Hepatic stellate cell (primary cell): ENCODE results near the gene TBX4.

Experiments used
- DNase-seq: peaks from one replicate; pipeline ENCODE4 v3.0.0; 2011; ENCODE audit warnings: low spot score

Gene TBX4

DNA sequence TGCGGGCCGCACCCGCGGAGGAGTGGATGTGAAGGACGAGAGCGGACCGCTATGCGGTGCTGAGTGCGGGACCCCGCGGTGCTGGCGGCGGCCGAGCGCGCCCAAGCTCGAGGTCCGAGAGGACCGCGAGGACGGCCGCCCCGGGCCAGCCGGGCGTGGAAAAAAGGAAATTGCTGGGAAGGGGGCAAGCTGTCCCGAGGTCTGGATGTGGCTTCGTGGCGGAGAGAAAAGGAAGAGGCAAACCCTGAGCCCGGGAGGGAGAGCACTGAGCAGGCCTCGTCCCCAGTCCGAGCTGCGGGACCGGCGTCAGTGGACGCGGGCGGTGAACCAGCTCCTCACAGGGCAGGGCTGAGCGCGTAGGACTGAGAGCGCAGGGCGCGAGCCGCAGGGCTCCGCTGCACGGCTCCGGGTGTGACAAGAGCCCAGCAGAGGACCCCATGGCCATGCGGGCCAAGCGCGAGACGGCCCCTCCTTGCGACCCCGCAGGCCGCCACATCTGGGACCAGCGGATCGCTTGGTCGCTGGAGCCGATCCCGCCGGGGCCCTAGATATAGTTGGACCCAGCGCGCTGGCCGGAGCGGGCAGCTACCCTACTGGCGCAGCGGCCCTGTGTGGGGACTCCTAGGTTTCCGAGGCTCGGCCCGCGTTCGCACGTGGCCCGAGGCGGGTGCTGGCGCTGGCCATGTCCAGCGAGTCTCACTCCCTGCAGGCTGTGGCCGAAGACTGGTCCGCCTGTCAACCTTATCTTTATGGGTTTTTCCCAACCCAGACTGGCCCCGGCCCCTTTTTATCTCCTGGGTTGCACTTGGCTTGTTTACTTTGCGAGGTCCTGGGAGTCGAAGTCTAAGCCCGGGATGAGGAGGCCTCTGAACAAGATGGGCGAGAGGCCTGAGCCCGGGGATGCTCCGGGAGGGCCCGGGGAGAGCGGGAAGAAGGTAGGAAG is 2.4 kb downstream of the TBX4 start:
- no peak for DNase-seq

DNA sequence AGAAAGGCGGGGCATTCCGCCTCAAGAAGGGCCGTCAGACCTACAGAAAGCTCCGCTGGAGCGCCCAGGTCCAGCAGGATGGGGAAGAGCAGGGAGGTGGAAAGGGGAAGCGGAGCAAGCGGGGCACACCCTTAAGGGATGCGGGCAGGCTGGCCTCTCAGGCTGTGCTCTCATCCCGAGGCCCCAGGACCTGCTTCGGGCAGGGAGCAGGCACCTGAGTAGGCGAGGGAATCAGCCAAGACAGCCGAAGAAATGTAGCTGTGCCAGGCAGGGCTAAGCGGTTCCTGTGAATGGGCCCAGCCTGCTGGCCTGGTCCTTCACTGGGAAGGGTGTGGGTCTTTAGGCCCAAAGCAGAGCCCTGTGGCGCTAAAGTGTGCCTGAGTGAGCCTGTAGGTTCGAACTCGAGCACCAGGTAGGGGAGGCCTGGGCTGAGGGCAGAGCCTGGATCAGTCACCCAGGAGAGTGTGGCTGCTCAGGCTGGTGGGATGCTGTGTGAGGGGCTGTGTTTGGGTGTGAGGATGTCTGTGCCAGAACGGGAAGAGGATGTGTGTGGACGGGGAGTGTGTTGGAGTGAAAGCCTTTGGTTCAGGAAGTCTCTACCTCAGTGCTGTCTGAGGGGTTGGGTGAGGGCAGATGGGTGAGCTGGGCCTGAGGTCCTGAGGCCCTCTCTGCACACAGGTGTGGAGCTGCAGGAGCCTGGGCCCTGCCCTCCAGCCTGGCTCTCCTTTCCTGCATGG is 3.3 kb downstream of the TBX4 start:
- DNase-seq = no peak

DNA sequence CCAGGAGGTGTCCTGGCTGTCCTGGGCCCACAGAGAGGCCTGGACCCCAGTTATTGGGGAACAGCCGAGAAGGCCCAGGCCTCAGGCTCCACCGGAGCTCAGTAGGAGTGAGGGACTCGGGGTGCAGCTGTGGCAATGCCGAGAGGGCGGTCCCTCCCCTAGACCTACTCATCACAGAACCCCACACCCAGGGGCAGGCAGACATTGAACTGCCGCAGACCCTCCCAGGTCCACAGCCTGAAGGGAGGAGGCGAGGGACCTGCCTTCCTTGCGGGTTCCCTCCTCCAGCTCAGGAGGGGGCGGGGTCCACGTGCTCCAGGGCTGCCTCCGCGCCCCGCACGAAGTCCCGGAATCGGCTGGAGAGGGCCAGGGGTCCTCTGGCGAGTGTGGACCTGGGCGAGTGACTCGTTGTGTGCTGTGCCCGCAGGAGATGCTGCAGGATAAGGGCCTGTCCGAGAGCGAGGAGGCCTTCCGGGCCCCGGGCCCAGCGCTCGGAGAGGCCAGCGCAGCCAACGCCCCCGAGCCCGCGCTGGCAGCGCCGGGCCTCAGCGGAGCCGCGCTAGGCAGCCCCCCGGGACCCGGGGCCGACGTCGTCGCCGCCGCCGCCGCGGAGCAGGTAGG is 3.9 kb downstream of the TBX4 start:
- DNase-seq = no peak

DNA sequence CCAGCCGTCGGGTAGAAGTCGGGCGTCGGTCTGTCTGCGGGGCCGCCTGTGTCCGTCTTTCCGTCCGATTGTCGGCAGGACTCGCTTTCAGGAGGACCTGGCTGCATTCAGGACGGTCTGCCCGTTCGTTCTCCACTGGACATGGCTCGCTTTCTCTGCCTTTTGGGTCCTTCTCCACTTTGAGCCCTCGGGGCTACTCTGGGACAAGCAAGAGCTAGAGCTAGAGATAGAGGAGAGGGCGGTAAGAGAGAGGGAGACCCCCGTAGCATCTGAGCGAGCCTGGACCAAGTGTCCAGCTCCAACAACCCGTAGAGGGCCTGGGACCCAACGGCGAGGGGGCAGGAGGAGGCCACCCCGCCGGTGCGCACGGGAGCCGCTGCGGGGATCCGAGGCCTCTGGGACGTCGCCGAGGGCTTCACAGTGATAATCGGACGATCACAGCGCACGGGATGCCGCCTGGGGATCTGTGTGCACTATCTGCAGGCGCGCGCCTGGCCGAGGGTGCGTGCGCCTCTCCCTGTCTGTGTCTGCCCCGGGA is 4.5 kb downstream of the TBX4 start:
- no peak for DNase-seq

DNA sequence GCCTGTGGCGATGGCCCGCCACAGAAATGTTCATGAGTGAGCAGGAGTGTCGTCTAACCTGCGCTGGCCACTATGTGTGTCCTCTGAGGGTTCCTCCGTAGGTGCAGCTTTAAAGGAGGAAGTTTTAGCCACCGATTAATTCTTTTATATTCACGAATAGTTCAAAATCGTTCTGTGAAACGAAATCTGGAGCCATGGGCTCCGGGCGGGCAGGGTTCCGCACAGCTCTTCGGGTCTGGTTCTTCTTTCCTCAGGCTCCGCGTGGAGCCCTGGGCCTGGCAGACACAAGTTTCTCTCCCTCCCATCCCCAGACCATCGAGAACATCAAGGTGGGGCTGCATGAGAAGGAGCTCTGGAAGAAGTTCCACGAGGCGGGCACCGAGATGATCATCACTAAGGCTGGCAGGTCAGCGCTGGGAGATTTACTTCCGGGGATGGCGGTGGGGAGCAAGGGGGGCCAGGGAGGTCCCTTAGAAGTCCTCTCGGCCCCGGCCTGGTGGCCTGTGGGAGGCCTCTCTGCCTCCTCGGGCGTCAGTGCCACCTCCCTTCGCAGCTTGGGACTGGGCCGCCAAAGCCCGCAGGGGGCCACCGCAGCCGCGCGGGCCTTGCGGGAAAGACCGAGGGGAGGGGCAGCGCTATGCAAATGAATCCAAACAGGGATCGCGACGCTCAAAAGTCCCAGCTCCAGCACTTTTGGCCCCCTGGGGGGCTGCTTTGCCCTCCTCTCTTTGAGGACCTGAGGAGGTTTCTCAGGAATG is 5.2 kb downstream of the TBX4 start:
- no peak for DNase-seq

DNA sequence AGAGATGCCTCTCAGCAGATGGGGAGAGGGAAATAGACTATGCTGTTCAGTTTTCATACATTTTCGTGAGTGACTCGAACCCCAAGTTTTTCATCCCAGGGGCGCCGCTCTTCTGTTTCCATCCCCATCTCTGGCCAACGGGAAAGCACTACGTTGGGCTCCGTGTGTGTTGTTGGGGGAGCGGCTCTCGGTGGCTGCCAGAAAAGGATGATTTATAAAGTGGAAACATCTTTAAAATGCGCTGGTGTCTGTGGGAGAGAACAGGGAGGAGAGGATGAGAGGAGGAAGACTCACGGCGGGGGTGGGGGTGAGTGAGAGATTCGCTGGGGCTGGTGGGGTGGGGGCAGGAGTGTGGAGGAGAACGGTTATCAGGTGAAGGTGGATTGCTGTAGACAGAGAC is 5.8 kb downstream of the TBX4 start:
- DNase-seq = no peak

DNA sequence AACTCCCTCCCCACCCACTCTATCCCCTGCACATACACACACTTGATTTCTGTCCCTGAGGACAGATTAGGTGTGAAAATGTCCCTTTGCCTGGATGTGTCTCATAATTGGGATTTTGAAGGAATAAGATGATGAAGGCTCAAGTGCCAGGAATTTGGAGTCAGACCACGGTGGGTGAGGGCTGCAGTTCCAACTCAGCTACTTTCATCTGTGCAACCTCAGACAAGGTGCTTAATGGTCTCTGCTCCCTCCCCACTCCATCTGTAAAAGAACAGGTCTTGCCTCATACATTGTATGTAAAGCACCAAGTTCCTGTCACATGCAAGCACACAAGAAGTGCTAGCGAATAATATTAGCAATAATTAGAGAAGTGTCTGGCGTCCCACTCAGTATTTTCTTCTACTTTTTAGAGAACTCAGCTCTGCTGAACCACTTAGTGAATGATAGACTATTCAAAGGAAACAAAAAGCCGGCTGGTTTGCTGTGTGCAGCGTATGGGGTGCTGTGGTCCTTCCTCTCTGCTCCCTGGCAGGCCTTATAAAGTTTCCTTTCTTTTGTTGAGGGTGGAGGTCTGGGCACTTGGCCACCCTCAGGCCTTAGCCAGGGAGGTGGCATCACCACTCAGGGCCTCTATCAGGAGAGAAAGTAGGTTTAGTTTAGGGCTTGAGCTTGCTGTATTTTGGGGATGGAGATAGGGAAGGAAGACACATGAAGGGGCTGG is 6.4 kb downstream of the TBX4 start:
- no peak for DNase-seq

DNA sequence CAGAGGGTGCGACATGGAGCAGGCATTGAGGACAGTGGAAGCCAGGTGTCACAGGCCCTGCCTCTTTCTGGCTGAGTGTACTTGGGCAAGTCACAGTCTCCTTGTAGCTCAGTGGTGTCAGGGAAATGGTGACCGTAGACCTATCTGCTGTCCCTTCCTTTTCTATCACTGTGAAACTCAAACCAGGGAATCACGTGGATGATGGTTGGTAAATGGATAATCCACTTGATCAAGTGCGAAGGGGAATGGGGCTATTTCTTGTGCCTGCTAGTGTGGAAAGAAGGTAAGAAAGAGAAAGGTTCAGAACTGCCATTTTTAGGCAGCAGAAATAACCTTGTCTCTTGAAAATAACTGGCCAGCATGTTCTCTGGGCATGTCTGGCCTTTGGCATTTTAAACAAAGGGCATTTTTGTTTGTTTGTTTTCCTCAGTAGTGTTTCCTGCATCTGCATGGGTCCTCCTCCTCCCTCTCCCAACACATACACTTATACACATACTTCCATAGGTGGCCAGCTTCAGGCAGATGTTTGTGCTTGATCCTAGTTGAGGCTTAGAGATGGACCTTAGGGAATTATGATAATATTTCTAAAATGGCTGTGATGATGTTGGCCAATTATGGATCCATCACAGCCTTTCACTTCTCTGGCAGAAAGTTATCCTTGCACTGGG is 7.1 kb downstream of the TBX4 start:
- DNase-seq = no peak

DNA sequence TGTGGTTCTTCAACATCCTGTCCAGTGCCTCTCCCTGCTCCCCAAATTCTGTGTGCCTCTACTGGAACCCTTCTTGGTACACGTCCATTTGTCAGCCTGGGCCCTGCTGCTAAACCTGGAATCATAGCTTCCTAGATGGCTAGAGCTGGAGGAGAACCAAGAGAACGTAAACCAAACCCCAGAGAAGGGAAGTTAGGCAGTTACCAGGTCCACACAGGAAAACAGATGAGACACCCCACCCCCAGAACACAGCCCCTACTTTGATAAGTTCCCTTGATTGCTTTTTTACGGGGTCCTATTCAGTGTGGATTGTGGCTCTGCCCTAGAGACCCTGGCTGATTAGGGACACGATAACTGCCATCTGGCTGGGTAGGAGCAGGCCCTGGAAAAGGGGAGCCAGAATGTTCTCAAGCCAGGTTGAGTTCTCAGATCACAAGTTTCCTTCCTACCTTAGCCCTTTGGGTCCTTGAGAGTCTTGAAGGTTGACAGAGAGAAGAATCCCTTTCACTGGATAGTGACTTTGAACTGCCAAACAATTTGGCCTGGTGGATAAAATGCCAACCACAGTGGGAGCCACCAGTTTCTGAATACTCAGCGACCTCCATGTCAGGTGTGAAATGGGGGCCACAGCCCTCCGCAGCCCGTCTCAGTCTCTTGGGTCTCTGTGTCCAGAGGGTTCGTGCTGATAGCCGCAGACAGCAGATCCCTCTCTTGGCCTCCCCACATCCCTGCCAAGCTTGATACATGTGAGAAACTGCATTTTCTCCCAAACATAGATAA is 7.9 kb downstream of the TBX4 start:
- DNase-seq = no peak

DNA sequence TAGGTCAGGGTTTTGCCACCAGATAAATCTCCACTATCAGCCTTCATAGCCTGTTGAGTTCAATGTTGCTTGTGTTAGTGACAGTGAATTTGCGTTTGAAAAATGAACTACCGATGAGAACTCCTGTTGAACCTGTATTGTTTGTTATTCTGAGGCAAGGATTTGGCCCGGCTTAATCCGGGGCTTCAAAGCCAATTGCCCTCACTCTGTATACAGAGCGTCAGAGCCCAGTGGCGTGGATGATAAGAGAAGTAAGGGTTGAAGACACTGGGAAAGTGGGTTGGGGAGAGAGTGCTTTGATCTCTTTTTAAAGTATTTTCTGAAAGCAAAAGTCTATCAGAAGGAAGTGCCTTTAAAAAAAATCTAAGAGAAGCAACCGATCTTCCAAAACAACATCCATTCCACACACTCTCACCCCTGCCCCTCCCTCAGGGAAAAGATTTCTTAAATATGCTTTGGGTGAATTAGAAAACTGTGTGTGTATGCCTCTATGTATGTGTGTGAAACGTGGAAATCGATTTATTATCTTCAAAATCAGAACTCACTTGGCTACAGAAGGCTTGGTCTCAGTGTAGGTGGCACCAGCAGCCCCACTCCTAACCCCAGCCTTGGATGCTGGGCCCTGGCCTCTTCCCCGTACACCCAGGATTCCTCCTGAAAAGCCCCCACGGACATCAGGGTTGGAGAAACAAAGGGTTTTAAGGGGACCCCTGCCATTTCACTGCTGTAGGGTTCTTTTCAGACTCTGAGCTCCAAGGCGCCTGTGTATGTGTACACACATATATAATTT is 8.8 kb downstream of the TBX4 start:
- no peak for DNase-seq

DNA sequence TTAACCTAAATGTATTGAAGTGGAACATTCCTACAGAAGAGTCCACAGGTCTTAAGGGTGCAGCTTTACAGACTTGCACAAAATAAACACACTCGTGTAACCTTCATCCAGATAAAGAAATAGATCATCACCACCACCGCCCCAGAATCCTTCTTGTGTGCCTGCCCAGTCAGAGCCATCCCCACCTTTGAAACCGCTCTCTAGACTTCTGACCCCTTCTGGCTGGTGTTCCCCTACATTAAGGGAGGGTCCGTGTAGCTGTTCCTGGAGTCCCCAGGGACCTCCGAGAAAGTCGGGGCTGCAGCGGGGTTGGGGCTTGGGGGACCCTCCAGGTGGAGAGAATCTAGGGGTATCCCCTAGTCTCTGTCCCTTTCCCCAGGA is 9.4 kb downstream of the TBX4 start:
- no peak for DNase-seq

DNA sequence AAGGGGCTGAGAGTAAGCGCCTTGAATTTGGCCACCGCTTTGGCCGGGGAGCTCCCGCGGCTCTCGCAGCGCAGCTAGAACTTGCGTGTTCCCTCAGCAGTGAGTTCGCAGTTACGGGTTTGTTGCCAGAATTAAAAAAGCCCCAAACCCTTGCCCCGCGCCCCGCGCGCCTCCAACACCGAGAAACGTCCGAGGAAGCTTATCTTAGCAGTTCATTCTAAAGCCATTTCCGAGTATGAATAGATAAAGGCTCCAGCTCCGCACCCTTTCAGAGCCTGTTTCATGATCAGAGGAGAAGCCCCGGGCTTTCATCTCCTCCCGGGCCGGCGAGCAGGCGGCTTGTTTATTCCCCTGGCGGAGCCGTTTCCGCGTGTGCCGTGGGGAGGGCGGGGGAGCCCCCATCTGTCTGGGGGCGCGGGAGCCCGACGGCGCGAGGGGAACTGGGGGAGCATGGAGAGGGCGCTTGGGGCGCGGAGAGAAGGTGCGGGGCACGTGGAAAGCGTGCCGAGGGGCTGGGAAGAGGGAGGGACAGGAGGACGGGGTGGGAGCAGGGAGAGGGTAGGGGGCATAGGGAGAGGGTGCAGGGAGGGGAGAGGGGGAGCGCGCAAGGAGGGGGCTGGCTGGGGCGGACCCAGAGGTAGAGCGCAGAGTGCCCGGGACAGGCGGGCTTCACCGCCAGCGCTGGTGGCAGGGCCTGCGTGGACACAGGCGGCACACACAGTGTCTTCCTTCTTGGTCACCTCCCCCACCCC is 9.9 kb downstream of the TBX4 start:
- no peak for DNase-seq

DNA sequence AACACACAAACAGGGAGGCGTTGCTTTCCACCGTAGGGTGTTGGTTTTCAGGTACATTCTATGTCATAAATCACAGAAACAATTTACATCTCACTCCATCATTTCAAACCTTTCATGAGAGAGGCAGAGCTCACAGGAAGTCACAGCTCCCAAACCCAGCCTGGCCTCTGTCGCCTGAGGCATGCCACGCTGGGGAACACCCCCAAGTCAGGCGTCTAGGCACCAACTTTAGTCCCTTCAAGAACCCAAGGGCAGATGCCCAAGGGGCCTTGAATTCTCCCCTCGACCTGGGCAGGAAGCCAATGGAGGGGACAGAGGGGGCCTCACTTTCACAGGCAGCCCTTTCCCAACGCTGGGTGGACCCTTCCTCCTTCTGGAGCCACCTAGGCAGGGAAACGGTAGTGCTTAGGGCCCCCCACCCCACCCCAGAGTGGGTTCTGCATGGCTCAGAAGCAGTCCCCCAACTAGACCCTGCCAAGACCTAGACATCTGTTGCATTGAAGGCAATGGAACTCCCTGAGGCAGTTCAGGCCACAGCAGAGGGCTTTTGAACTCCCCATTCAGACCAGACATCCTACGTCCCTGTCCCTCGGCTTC is 10.6 kb downstream of the TBX4 start:
- DNase-seq = no peak

DNA sequence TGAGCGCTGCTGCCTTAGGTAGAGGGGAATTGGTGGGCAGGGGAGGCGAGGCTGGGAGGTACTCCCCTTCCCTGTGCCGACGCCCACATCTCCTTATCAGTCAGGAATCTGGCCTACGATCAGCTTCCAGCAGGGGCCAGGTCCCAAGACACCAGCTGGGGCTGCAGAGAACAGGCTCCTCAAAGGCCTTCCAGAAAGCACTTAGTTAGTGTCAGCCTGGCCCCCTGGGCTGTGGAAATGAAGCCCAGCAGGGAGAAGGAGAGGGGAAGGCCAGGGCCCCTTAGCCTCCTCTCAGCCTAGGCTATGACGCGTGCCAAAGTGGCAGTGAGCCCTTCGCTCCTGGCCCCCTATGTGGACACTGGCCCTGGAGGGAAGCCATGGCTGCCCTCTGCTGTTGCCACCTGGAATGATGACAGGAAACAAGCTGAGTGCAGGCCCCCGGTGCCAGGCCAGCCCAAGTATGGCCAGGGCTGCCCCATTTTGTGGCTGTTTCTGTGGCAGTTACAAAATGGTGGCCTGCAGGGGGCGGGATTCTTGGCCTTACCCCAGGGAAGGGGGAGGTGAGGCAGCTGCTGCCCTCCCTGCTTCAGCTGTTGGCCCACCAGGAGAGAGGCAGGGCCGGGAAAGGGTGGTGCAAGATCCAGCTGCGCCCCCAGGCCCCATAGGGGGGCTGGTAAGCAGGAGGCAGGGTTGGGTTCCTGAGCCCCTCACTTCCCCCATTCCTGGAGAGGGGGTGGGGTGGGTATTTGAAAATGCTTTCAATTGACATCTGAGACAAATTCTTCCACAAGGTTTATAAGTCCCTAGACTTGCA is 11.3 kb downstream of the TBX4 start:
- no peak for DNase-seq

DNA sequence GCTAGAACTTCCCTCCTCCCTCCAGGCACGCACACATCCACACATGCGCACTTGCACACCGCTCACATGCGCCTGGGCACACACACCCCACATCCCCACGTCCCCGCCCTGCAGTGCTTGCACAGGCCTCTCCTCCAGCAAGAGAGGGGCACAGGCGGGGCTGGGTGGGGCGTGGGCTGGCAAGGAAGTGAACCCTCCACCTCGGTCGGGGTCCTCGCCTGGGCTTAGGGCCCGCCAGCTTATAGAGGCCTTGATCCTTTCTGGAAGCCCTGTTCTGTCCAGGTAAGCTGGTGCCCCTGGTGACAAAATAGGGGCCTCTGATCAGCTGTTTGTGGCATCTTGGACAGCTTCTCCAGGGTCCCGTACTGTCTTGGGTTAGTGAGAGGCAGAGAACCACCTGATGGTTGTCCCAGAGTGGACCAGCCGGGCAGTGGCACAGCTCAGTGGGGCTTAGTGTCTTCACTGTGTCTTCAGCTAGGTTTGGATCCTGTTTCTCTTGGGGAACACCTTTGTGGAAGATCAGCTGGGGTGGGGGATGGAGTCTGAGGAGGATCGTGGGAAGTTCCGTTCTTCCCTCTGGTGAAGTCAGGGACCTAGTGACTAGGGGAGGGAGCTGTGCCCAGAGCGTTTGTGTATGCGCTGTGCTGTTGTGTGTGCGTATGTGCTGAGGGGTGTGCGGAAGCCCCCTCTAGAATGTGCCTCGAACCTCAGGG is 12.1 kb downstream of the TBX4 start:
- DNase-seq = no peak

DNA sequence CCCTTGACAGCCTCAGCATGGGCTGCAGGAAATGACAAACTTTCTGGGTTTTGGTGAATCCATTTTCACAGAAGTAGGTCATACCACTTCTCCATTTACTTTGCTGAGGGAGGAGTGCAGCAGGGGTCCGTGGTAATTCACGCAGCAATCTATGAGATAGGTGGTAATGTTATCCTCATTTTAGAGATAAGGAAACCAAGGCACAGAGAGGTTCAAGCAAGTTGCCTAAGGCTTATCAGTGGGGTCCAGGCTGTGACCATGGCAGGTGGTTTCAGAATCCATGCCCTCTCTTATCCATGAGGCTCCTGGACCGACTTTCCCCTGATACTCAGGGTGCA is 12.6 kb downstream of the TBX4 start:
- DNase-seq = no peak
